ENCODE data around the gene ST3GAL2. TPM values are rescaled to one million over a fixed set of nuclear protein-coding genes. Genes with fewer than 3 reads are reported as not detected.

Gene ST3GAL2
- total RNA-seq, 1 donor from 2014 or later, result 37.2 TPM

DNA sequence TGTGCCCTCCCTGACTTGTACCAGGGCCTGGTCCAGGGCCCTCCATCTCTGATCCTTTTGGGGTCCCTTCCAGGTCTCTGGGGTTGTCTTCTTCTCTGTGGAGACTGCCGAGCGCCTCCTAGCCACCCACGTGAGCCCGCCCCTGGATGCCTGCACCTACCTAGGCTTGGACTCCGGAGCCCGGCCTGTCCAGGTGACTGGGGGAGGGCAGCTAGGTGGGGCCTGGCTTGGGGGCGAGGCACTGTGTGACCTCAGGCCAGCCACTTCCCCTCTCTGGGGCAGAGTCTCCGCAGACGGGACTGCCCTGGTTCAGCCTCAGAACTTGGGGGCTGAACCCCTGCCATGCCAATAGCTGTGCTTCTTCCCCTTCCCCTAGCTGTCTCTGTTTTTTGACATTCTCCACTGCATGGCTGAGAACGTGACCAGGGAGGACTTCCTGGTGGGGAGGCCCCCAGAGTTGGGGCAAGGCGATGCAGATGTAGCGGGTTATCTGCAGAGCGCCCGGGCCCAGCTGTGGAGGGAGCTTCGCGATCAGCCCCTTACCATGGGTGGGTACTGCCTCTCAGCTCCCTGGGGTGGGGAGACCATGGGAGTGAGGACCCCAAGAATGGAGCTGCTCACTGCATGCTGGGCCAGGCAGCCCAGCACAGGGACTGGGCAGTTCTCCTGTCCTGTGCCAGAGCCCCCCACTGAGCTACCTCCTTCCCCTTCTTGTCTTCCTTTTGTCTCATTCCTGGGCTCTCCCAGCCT, 30.1 kb upstream of the ST3GAL2 start:
- Mint-ChIP-seq H3K36me3 (no peaks in the 10 kb centered on the region), H3K9me3 (no peaks in the 10 kb centered on the region), H3K4me3 (no peak overlapping the region), H3K27me3 (no peaks in the 10 kb centered on the region), H3K4me1 (ENCODE audit: unreplicated experiment) (no peaks in the 10 kb centered on the region), H3K27ac (no peak overlapping the region)
- DNase-seq (ENCODE audit: extremely low spot score, unreplicated experiment), result no peak
- TF ChIP-seq, protein P1, sequence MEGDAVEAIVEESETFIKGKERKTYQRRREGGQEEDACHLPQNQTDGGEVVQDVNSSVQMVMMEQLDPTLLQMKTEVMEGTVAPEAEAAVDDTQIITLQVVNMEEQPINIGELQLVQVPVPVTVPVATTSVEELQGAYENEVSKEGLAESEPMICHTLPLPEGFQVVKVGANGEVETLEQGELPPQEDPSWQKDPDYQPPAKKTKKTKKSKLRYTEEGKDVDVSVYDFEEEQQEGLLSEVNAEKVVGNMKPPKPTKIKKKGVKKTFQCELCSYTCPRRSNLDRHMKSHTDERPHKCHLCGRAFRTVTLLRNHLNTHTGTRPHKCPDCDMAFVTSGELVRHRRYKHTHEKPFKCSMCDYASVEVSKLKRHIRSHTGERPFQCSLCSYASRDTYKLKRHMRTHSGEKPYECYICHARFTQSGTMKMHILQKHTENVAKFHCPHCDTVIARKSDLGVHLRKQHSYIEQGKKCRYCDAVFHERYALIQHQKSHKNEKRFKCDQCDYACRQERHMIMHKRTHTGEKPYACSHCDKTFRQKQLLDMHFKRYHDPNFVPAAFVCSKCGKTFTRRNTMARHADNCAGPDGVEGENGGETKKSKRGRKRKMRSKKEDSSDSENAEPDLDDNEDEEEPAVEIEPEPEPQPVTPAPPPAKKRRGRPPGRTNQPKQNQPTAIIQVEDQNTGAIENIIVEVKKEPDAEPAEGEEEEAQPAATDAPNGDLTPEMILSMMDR (conservative IDR thresholded peaks at IDR 0.05), result no peak

DNA sequence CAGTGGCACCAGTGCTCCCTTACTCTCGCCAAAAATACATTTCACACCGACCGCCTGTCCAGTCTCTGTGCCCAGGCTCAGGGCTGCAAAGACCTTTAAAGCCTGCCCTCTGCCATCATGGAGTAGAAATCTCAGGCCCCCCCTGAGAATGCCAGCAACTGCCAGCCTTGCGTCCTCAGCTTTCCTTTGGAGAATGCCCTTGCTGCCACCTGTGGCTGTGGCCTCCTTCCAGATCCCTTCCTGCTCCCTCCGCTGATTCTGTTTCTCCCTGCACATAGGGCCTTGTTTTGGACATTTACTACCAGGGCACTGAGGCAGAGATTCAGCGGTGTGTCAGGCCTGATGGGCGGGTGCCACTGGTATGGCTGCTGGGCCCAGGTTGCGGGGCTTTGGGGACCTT, 28.7 kb upstream of the ST3GAL2 start:
- Mint-ChIP-seq H3K27ac (no peak overlapping the region), H3K4me3 (no peak overlapping the region), H3K9me3 (no peaks in the 10 kb centered on the region), H3K36me3 (no peaks in the 10 kb centered on the region), H3K4me1 (ENCODE audit: unreplicated experiment) (no peaks in the 10 kb centered on the region), H3K27me3 (no peaks in the 10 kb centered on the region)
- TF ChIP-seq, protein P1 (conservative IDR thresholded peaks at IDR 0.05), result no peak
- DNase-seq (ENCODE audit: extremely low spot score, unreplicated experiment), result no peak

DNA sequence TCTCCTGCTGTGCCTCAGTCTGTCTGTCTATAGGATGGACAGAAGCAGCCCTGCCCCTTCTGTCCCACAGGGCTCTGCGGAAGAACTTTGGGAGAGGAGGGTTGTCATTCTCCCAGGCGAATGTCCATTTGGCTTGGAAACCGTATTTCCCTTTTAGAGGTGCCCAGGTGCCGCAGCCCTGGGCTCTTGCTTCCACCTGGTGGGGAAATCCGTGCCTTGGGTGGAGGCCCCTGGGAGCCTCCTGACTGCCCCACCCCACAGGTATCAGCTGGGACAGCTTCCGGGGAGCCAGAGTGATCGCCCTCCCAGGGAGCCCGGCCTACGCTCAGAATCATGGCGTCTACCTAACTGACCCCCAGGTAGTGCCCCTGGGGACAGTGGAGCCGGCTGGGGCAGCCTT, 28.2 kb upstream of the ST3GAL2 start:
- Mint-ChIP-seq H3K9me3 (no peaks in the 10 kb centered on the region), H3K36me3 (no peaks in the 10 kb centered on the region), H3K27ac (no peak overlapping the region), H3K27me3 (no peaks in the 10 kb centered on the region), H3K4me1 (ENCODE audit: unreplicated experiment) (no peaks in the 10 kb centered on the region), H3K4me3 (no peak overlapping the region)
- TF ChIP-seq, protein P1 (conservative IDR thresholded peaks at IDR 0.05), result no peak
- no peak for DNase-seq (ENCODE audit: extremely low spot score, unreplicated experiment)

DNA sequence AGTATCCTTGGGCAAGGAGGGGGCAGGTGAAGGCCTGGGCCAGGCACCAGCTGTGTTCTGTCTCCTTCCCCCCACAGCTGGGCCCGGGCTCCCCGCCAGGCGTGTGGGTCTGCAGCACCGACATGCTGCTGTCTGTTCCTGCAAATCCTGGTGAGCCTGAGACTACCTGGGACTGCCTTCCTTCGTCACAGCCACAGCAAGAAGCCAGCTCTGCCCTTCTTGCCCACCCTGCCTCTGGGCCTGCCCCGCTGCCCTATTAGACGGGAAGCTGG, 27.8 kb upstream of the ST3GAL2 start:
- Mint-ChIP-seq H3K27ac (no peak overlapping the region), H3K4me1 (ENCODE audit: unreplicated experiment) (no peaks in the 10 kb centered on the region), H3K4me3 (no peak overlapping the region), H3K36me3 (no peaks in the 10 kb centered on the region), H3K27me3 (no peaks in the 10 kb centered on the region), H3K9me3 (no peaks in the 10 kb centered on the region)
- DNase-seq (ENCODE audit: extremely low spot score, unreplicated experiment), result no peak
- TF ChIP-seq, protein P1 (conservative IDR thresholded peaks at IDR 0.05), result no peak

DNA sequence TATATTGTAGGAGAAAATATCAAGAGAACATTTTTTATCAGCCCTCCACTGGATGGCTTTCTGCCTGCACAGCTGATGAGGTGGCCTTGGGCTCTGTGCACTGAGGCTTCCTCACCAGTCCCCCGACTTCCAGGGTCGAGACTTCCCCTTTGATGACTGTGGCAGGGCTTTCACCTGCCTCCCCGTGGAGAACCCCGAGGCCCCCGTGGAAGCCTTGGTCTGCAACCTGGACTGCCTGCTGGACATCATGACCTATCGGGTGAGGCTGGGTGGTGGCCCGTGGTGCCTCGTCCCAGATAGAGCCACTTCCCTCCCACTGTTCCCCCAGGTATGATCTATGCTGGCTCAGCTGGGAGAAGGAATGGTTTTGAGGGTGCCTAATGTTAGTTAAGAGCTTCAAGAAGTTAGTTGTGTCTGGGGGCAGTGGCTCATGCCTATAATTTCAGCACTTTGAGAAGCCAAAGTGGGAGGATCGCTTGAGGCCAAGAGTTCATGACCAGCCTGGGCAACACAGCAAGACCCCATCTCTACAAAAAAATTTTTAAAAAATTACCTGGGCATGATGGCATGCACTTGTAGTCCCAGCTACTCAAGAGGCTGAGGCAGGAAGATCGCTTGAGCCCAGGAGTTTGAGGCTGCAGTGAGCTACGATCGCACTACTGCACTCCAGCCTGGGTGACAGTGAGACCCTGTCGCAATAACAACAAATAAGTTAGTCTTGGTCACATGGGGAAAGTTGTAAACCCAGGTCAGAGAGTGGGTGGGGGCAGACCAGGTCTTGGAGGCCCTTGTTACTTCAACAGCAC, 27.3 kb upstream of the ST3GAL2 start:
- TF ChIP-seq, protein P1 (conservative IDR thresholded peaks at IDR 0.05), result no peak
- no peak for DNase-seq (ENCODE audit: extremely low spot score, unreplicated experiment)
- H3K27ac Mint-ChIP-seq, result no peak overlapping the region
- no peak overlapping the region for H3K4me3 Mint-ChIP-seq
- H3K36me3 Mint-ChIP-seq, result no peaks in the 10 kb centered on the region
- no peaks in the 10 kb centered on the region for H3K4me1 Mint-ChIP-seq (ENCODE audit: unreplicated experiment)
- H3K27me3 Mint-ChIP-seq, result no peaks in the 10 kb centered on the region
- H3K9me3 Mint-ChIP-seq, result no peaks in the 10 kb centered on the region

Measured in type B pancreatic cell (in vitro differentiated cells).